GM23338 (cell line): ENCODE measurements around the gene TMEM44. TPM values are rescaled to one million over a fixed set of nuclear protein-coding genes. Genes with fewer than 3 reads are reported as not detected.
A peak's percentile ranks its signal among the peaks of the same experiment; 100 is the strongest.

Experiments used
- ATAC-seq: fragments of 200-7000 bp; cut with Tn5 transposase; 3 replicates; pipeline ENCODE4 v1.9.1; 2020
- DNase-seq: peaks from one replicate; pipeline ENCODE4 v3.0.0-alpha.2; 2015; ENCODE audit warnings: low spot score
- H2AFZ ChIP-seq: fragments of 200-600 bp; sonication (generic); 2 replicates; pipeline ENCODE4 v1.8.0; 2016; ENCODE audit warnings: antibody characterized with exemption, mild to moderate bottlenecking, moderate library complexity
- H3F3A ChIP-seq: fragments of 200-600 bp; sonication (generic); replicated peaks from 2 replicates; pipeline ENCODE4 v1.8.0; 2017; ENCODE audit warnings: antibody characterized with exemption, mixed run types, low read depth
- H3K27ac ChIP-seq: fragments of 200-600 bp; sonication (generic); 2 replicates; pipeline ENCODE4 v1.6.1; 2016; ENCODE audit warnings: low read depth
- H3K27me3 ChIP-seq: fragments of 200-600 bp; sonication (generic); 2 replicates; pipeline ENCODE4 v1.8.0; 2016; ENCODE audit warnings: mild to moderate bottlenecking, mixed run types, moderate library complexity; ENCODE audit not compliant: insufficient read depth
- H3K36me3 ChIP-seq: fragments of 200-600 bp; sonication (generic); 2 replicates; pipeline ENCODE4 v1.8.0; 2016; ENCODE audit warnings: mild to moderate bottlenecking; ENCODE audit not compliant: insufficient read depth
- H3K4me1 ChIP-seq: fragments of 200-600 bp; sonication (generic); 2 replicates; pipeline ENCODE4 v1.8.0; 2016; ENCODE audit warnings: mild to moderate bottlenecking, moderate library complexity; ENCODE audit not compliant: insufficient read depth
- H3K4me2 ChIP-seq: fragments of 200-600 bp; sonication (generic); 2 replicates; pipeline ENCODE4 v1.7.1; 2017; ENCODE audit warnings: mixed run types
- H3K4me3 ChIP-seq: fragments of 200-600 bp; sonication (generic); 2 replicates; pipeline ENCODE4 v1.6.1; 2016; ENCODE audit warnings: mixed run types
- H3K79me2 ChIP-seq: fragments of 200-600 bp; sonication (generic); replicated peaks from 2 replicates; pipeline ENCODE4 v1.8.0; 2017; ENCODE audit warnings: mild to moderate bottlenecking; ENCODE audit not compliant: insufficient read depth
- H3K9me2 ChIP-seq: fragments of 200-600 bp; sonication (generic); 2 replicates; pipeline ENCODE4 v1.8.0; 2017; ENCODE audit not compliant: insufficient read depth
- H4K20me1 ChIP-seq: fragments of 200-600 bp; sonication (generic); replicated peaks from 2 replicates; pipeline ENCODE4 v1.8.0; 2017; ENCODE audit warnings: mild to moderate bottlenecking; ENCODE audit not compliant: insufficient read depth
- H3K27ac Mint-ChIP-seq: 2 replicates; pipeline ENCODE4 v1.8.0; 2020; ENCODE audit warnings: inconsistent platforms, mild to moderate bottlenecking, moderate library complexity, mixed read lengths
- H3K27me3 Mint-ChIP-seq: 3 replicates; pipeline ENCODE4 v1.8.0; 2022; ENCODE audit warnings: low read depth, mild to moderate bottlenecking, moderate library complexity, mixed read lengths, inconsistent platforms; ENCODE audit not compliant: insufficient read depth, poor library complexity
- H3K36me3 Mint-ChIP-seq: 3 replicates; pipeline ENCODE4 v1.8.0; 2021; ENCODE audit warnings: low read depth, mild to moderate bottlenecking, inconsistent platforms, moderate library complexity, mixed read lengths
- H3K4me1 Mint-ChIP-seq: 3 replicates; pipeline ENCODE4 v1.8.0; 2020; ENCODE audit warnings: mild to moderate bottlenecking, inconsistent platforms, mixed read lengths
- H3K4me3 Mint-ChIP-seq: 3 replicates; pipeline ENCODE4 v1.8.0; 2021; ENCODE audit warnings: moderate library complexity, mild to moderate bottlenecking, inconsistent platforms, mixed read lengths
- H3K9me3 Mint-ChIP-seq: 3 replicates; pipeline ENCODE4 v1.8.0; 2020; ENCODE audit warnings: moderate library complexity, mild to moderate bottlenecking, inconsistent platforms, mixed read lengths
- CREB1 ChIP-seq: fragments of 250-450 bp; sonication (Bioruptor Pico); IDR thresholded peaks from 2 replicates; pipeline ENCODE4 v1.5.0; 2020; ENCODE audit warnings: low read depth, mild to moderate bottlenecking, moderate library complexity
- CTCF ChIP-seq, 2 experiments: fragments of 200-600 bp in 1 of 2; sonication (generic) in 1 of 2; conservative IDR thresholded peaks; 2 replicates each; pipeline versions ENCODE4 v1.5.1 to v1.6.1; 2016 to 2017; ENCODE audit warnings: antibody characterized with exemption in 2 of 2, low read depth in 2 of 2, mild to moderate bottlenecking in 2 of 2, moderate library complexity in 1 of 2
- ETS1 ChIP-seq: IDR thresholded peaks from 2 replicates; pipeline ENCODE4 v1.6.1; 2016; ENCODE audit warnings: antibody characterized with exemption
- EZH2 ChIP-seq: fragments of 200-600 bp; sonication (generic); IDR thresholded peaks from one replicate; pipeline ENCODE4 v1.8.0; 2017; ENCODE audit warnings: antibody characterized with exemption, mild to moderate bottlenecking, low read depth; ENCODE audit not compliant: unreplicated experiment
- EZH2phosphoT487 ChIP-seq: fragments of 200-600 bp; sonication (generic); IDR thresholded peaks from one replicate; pipeline ENCODE4 v1.8.1; 2018; ENCODE audit warnings: antibody characterized with exemption; ENCODE audit not compliant: unreplicated experiment
- JUNB ChIP-seq: IDR thresholded peaks from one replicate; pipeline ENCODE4 v1.6.1; 2016; ENCODE audit warnings: antibody characterized with exemption; ENCODE audit not compliant: unreplicated experiment
- NANOG ChIP-seq: IDR thresholded peaks from 2 replicates; pipeline ENCODE4 v1.6.1; 2016; ENCODE audit warnings: antibody characterized with exemption, borderline replicate concordance
- POLR2AphosphoS5 ChIP-seq: IDR thresholded peaks from 2 replicates; pipeline ENCODE4 v1.6.1; 2016; ENCODE audit warnings: antibody characterized with exemption, low read depth
- REST ChIP-seq: IDR thresholded peaks from one replicate; pipeline ENCODE4 v1.6.1; 2018; ENCODE audit warnings: antibody characterized with exemption; ENCODE audit not compliant: unreplicated experiment
- STAT1 ChIP-seq: IDR thresholded peaks from one replicate; pipeline ENCODE4 v1.6.1; 2016; ENCODE audit warnings: antibody characterized with exemption; ENCODE audit not compliant: unreplicated experiment
- ZNF114 ChIP-seq: fragments of 250-450 bp; sonication (Bioruptor Pico); IDR thresholded peaks from 2 replicates; pipeline ENCODE4 v1.5.0; 2020; ENCODE audit warnings: mild to moderate bottlenecking, moderate library complexity
- ZNF331 ChIP-seq: fragments of 250-450 bp; sonication (Bioruptor Pico); IDR thresholded peaks from 2 replicates; pipeline ENCODE4 v1.5.0; 2020; ENCODE audit warnings: low read depth, mild to moderate bottlenecking, moderate library complexity
- ZNF462 ChIP-seq: fragments of 250-450 bp; sonication (Bioruptor Pico); IDR thresholded peaks from 2 replicates; pipeline ENCODE4 v1.5.0; 2020; ENCODE audit warnings: mild to moderate bottlenecking, moderate library complexity
- polyA plus RNA-seq: library from polyadenylated mRNA; unstranded; fragments of >200 nt; fragmentation: Nextera tagmentation; extraction: Ambion mirVana; gene quantifications from 2 replicates; pipeline ENCODE4 v1.2.1, GENCODE V29; 2016
- total RNA-seq: library from RNA; depleted of rRNA; stranded (reverse); fragments of >200 nt; shearing (Covaris generic); gene quantifications from 2 replicates; pipeline ENCODE4 v1.2.3, GENCODE V29; 2014

The TMEM44 gene
- total and polyA plus RNA-seq, 2 experiments from 2014 or later, result 10.0 to 10.5 TPM

GRCh38 chr3:194548346-194549321 is 84.6 kb downstream of the TMEM44 start:
- Mint-ChIP-seq H3K27ac (no peak overlapping the region), H3K27me3 (peaks cover 2% of the 10 kb centered on the region), H3K36me3 (peaks cover 11% of the 10 kb centered on the region), H3K4me1 (no peaks in the 10 kb centered on the region), H3K4me3 (no peak overlapping the region), H3K9me3 (peaks cover 12% of the 10 kb centered on the region)
- Histone ChIP-seq H2AFZ (peak overlapping the region; percentile 90), H3F3A (no peaks in the 10 kb centered on the region), H3K36me3 (no peaks in the 10 kb centered on the region), H3K4me1 (no peaks in the 10 kb centered on the region), H3K27me3 (no peaks in the 10 kb centered on the region), H3K4me3 (no peak overlapping the region), H3K4me2 (no peak overlapping the region), H4K20me1 (no peaks in the 10 kb centered on the region), H3K27ac (no peak overlapping the region), H3K9me2 (no peaks in the 10 kb centered on the region), H3K79me2 (no peaks in the 10 kb centered on the region)
- DNase-seq (no peak), ATAC-seq (no peak)
- TF ChIP-seq EZH2 (no peak), NANOG (no peak), STAT1 (no peak), ZNF114 (CRISPR knock-in tag) (no peak), POLR2AphosphoS5 (no peak), JUNB (no peak), CTCF (conservative IDR thresholded peaks at IDR 0.05; ENCODE audit: low read depth in 2 of 2) (no peak), CREB1 (CRISPR knock-in tag) (no peak), REST (no peak), ZNF331 (CRISPR knock-in tag) (no peak), ZNF462 (CRISPR knock-in tag) (no peak), EZH2phosphoT487 (no peak), ETS1 (no peak)
